ENCODE measurements around the gene MAML2.

- TF ChIP-seq CTCF (IDR thresholded peaks at IDR 0.05) (no peak), POLR2A (IDR thresholded peaks at IDR 0.05) (no peak)
These were observed 78.6 kb downstream of the MAML2 start for GRCh38 chr11:96264364-96264763.
